NB4 (cell line): Measurements from ENCODE around the gene PRR19.

Source experiments
- MYC ChIP-seq: IDR thresholded peaks from 2 replicates; pipeline ENCODE4 v1.6.1; 2011; ENCODE audit warnings: low read depth, low read length
- POLR2A ChIP-seq: IDR thresholded peaks from 2 replicates; pipeline ENCODE4 v1.6.1; 2011; ENCODE audit warnings: mild to moderate bottlenecking; ENCODE audit not compliant: insufficient read length; ENCODE audit errors: extremely low read depth
- TF ChIP-seq, protein P1 (sequence below): IDR thresholded peaks from one replicate; pipeline ENCODE4 v1.5.1; 2012; ENCODE audit warnings: low read depth, low read length
- TF ChIP-seq, protein P2 (sequence below): IDR thresholded peaks from 2 replicates; pipeline ENCODE4 v1.6.1; 2011; ENCODE audit warnings: low read depth, low read length

DNA sequence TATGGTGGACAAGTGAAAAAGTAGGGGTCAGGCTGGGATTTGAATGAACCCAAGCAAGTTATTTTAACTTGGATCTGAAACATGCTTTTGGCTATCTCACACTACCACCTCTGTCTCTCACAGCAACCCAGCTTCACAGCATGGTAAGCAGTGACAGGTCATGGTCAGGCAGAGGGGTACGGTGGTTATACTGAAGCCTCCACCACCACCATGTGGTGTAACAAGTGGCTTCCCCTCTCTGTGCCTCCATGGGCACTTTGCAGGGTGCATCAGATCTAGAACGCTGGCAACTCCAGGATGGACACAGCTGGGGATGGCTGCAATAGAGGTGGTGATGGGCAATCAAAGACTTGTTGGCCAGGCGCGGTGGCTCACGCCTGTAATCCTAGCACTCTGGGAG is 10.4 kb downstream of the PRR19 start:
- TF ChIP-seq, protein P1, sequence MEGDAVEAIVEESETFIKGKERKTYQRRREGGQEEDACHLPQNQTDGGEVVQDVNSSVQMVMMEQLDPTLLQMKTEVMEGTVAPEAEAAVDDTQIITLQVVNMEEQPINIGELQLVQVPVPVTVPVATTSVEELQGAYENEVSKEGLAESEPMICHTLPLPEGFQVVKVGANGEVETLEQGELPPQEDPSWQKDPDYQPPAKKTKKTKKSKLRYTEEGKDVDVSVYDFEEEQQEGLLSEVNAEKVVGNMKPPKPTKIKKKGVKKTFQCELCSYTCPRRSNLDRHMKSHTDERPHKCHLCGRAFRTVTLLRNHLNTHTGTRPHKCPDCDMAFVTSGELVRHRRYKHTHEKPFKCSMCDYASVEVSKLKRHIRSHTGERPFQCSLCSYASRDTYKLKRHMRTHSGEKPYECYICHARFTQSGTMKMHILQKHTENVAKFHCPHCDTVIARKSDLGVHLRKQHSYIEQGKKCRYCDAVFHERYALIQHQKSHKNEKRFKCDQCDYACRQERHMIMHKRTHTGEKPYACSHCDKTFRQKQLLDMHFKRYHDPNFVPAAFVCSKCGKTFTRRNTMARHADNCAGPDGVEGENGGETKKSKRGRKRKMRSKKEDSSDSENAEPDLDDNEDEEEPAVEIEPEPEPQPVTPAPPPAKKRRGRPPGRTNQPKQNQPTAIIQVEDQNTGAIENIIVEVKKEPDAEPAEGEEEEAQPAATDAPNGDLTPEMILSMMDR = no peak
- TF ChIP-seq POLR2A = no peak
- TF ChIP-seq MYC = no peak
- TF ChIP-seq, protein P2, sequence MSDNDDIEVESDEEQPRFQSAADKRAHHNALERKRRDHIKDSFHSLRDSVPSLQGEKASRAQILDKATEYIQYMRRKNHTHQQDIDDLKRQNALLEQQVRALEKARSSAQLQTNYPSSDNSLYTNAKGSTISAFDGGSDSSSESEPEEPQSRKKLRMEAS = no peak
